ENCODE results near the gene PRKCH. TPM values are rescaled to one million over a fixed set of nuclear protein-coding genes. Genes with fewer than 3 reads are reported as not detected.

Gene PRKCH
- total RNA-seq, 4 donors from 2014 or later, result 49.5 to 147 (median 59.2) TPM

GRCh38 chr14:61381553-61381952, 60.2 kb downstream of the PRKCH start:
- Histone ChIP-seq H3K9me3 (peaks cover under 1% of the 10 kb centered on the region), H3K27ac (no peak overlapping the region), H3K4me3 (no peak overlapping the region), H3K36me3 (no peaks in the 10 kb centered on the region), H3K27me3 (no peaks in the 10 kb centered on the region), H3K4me1 (peaks cover 13% of the 10 kb centered on the region)
- 45% methylated on average over 7 of the region's 9 CpGs for WGBS
- TF ChIP-seq POLR2A (IDR thresholded peaks at IDR 0.05) (no peak), POLR2AphosphoS5 (IDR thresholded peaks at IDR 0.05) (no peak), CTCF (IDR thresholded peaks at IDR 0.05) (no peak), EP300 (IDR thresholded peaks at IDR 0.05) (no peak)
- no peak for DNase-seq (ENCODE audit: low spot score in 2 of 2)

DNA sequence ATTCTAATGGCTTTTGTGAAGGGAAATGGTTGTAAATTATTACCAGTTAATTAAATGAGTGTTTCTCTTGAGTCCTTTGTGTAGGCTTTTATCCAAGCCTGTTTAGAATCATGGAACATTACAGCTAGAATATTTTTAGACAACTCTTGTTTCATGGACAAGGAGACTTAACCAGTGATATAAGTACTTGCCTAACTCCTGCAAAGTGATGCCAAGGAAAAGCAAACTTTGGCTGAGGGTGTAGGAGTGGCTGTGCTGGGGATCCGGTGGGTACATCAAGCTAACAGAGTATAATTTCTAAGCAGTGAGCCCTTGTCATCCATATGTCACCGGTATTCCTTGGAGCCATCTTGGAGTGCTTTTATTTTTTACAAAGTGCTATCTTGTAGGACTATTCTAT, 61.5 kb downstream of the PRKCH start:
- 73% methylated on average over 2 of the region's 2 CpGs for WGBS
- Histone ChIP-seq H3K9me3 (no peaks in the 10 kb centered on the region), H3K36me3 (no peaks in the 10 kb centered on the region), H3K27me3 (no peaks in the 10 kb centered on the region), H3K27ac (no peak overlapping the region), H3K4me1 (peaks cover 23% of the 10 kb centered on the region), H3K4me3 (no peak overlapping the region)
- TF ChIP-seq CTCF (IDR thresholded peaks at IDR 0.05) (no peak), POLR2A (IDR thresholded peaks at IDR 0.05) (no peak), EP300 (IDR thresholded peaks at IDR 0.05) (no peak), POLR2AphosphoS5 (IDR thresholded peaks at IDR 0.05) (no peak)
- no peak for DNase-seq (ENCODE audit: low spot score in 2 of 2)

DNA sequence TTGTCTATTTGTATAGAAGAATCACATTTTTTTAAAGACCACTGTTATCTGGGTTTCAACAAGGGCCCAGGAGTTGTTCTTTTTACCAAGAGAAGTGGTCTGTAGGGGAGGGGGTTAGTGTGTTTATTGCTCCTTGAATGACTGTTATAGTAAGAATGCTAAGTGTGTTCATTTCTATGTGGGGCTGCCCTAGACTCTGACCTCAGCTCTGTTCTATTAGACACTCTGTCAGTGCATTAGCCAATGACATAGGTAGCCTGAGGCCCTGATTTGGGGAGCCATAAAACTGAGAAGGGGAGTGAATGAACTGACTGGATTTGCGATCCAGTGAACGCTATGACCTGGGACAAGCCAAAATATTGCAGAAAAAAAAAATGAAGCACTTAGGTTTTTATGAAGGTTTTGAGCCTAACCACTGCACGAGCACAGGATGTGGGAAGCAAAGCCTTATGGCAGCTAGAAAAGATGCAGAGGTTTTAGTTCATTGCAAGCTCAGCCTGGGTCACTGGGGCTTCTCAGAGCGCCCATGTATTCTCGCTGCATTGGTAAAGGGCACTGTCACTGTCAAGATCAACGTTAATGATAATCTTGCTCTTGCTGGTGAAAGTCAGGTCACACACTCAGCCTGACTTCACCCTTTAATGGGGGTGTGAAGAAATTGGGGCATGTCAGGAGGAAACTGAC, 63.8 kb downstream of the PRKCH start:
- TF ChIP-seq CTCF (IDR thresholded peaks at IDR 0.05) (no peak), POLR2AphosphoS5 (IDR thresholded peaks at IDR 0.05) (no peak), EP300 (IDR thresholded peaks at IDR 0.05) (no peak), POLR2A (IDR thresholded peaks at IDR 0.05) (no peak)

GRCh38 chr14:61386173-61386772, 64.9 kb downstream of the PRKCH start:
- H3K36me3 ChIP-seq, result no peaks in the 10 kb centered on the region
- WGBS, result 82% methylated on average over 9 of the region's 9 CpGs
- TF ChIP-seq CTCF (IDR thresholded peaks at IDR 0.05), result no peak
- TF ChIP-seq POLR2A (IDR thresholded peaks at IDR 0.05), result no peak
- no peak for TF ChIP-seq POLR2AphosphoS5 (IDR thresholded peaks at IDR 0.05)
- TF ChIP-seq EP300 (IDR thresholded peaks at IDR 0.05), result no peak
- H3K4me3 ChIP-seq, result no peak overlapping the region
- no peak overlapping the region for H3K27ac ChIP-seq
- peaks cover 31% of the 10 kb centered on the region for H3K4me1 ChIP-seq
- H3K27me3 ChIP-seq, result no peaks in the 10 kb centered on the region
- H3K9me3 ChIP-seq, result no peaks in the 10 kb centered on the region
- no peak for DNase-seq (ENCODE audit: low spot score in 2 of 2)

More for the DNA sequence above, 63.8 kb downstream of the PRKCH start:
- Histone ChIP-seq H3K36me3 (no peaks in the 10 kb centered on the region), H3K4me3 (no peak overlapping the region), H3K27ac (no peak overlapping the region), H3K9me3 (no peaks in the 10 kb centered on the region), H3K4me1 (peaks cover 36% of the 10 kb centered on the region), H3K27me3 (no peaks in the 10 kb centered on the region)
- 57% methylated on average over 6 of the region's 6 CpGs for WGBS
- no peak for DNase-seq (ENCODE audit: low spot score in 2 of 2)

GRCh38 chr14:61387076-61387475, 65.7 kb downstream of the PRKCH start:
- no peak for TF ChIP-seq POLR2A (IDR thresholded peaks at IDR 0.05)
- TF ChIP-seq POLR2AphosphoS5 (IDR thresholded peaks at IDR 0.05), result no peak
- no peak for TF ChIP-seq CTCF (IDR thresholded peaks at IDR 0.05)
- no peak for TF ChIP-seq EP300 (IDR thresholded peaks at IDR 0.05)
- Histone ChIP-seq H3K36me3 (no peaks in the 10 kb centered on the region), H3K4me3 (no peak overlapping the region), H3K4me1 (peaks cover 23% of the 10 kb centered on the region), H3K27ac (no peak overlapping the region), H3K9me3 (no peaks in the 10 kb centered on the region), H3K27me3 (no peaks in the 10 kb centered on the region)
- no peak for DNase-seq (ENCODE audit: low spot score in 2 of 2)
- WGBS, result 92% methylated on average over 4 of the region's 4 CpGs
